Measurements from ENCODE around the gene MYO6.

DNA sequence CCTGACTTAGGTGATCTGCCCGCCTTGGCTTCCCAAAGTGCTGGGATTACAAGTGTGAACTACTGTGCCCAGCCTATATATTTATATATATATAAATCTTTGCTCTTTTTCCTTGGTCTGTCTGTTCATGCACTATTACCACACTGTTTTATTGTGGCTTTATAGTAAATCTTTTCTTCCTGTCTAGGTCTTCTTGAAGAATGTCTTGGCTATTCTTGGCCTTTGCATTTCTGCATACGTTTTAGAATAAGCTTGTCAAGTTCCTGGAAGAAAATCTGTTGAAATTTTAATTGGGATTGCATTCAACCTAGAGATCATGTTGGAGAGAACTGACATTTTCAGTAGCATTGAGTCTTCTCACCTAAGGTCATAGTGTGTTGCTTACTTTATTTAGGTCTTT lies 37.1 kb downstream of the MYO6 start:
- TF ChIP-seq, protein P1, sequence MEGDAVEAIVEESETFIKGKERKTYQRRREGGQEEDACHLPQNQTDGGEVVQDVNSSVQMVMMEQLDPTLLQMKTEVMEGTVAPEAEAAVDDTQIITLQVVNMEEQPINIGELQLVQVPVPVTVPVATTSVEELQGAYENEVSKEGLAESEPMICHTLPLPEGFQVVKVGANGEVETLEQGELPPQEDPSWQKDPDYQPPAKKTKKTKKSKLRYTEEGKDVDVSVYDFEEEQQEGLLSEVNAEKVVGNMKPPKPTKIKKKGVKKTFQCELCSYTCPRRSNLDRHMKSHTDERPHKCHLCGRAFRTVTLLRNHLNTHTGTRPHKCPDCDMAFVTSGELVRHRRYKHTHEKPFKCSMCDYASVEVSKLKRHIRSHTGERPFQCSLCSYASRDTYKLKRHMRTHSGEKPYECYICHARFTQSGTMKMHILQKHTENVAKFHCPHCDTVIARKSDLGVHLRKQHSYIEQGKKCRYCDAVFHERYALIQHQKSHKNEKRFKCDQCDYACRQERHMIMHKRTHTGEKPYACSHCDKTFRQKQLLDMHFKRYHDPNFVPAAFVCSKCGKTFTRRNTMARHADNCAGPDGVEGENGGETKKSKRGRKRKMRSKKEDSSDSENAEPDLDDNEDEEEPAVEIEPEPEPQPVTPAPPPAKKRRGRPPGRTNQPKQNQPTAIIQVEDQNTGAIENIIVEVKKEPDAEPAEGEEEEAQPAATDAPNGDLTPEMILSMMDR (IDR thresholded peaks at IDR 0.05; ENCODE audit: control extremely low read depth in 1 of 3, insufficient read depth in 1 of 3, low read depth in 1 of 3, low read length in 3 of 3) = no peak
- TF ChIP-seq CEBPB (IDR thresholded peaks at IDR 0.05; ENCODE audit: low read depth, low read length) (no peak), RFX5 (IDR thresholded peaks at IDR 0.05; ENCODE audit: borderline replicate concordance, low read depth, low read length) (no peak)

Data from H1 (cell line).